HL-60 (cell line): ENCODE results near the gene XRN2.

Experiments
- DNase-seq, 2 experiments: peaks; one replicate each; pipeline ENCODE4 v3.0.0-alpha.2; 2010 to 2020; ENCODE audit warnings: low read depth in 1 of 2, low spot score in 1 of 2
- H3K27ac ChIP-seq: fragments of 250-450 bp; sonication (Bioruptor Pico); replicated peaks from 2 replicates; pipeline ENCODE4 v1.5.1; 2020; ENCODE audit warnings: mild to moderate bottlenecking, moderate library complexity
- H3K27me3 ChIP-seq: fragments of 250-450 bp; sonication (Bioruptor Pico); 2 replicates; pipeline ENCODE4 v1.5.1; 2021; ENCODE audit warnings: mild to moderate bottlenecking, moderate library complexity; ENCODE audit not compliant: insufficient read depth, poor library complexity, severe bottlenecking
- H3K4me3 ChIP-seq: replicated peaks from 2 replicates; pipeline ENCODE4 v1.5.1; 2011; ENCODE audit warnings: mild to moderate bottlenecking, control low read depth, low read length; ENCODE audit not compliant: insufficient read depth
- GABPA ChIP-seq: IDR thresholded peaks from 2 replicates; pipeline ENCODE4 v1.6.1; 2012; ENCODE audit warnings: low read depth
- POLR2AphosphoS5 ChIP-seq: IDR thresholded peaks from 2 replicates; pipeline ENCODE4 v1.6.1; 2012; ENCODE audit warnings: low read depth
- SPI1 ChIP-seq: IDR thresholded peaks from 2 replicates; pipeline ENCODE4 v1.6.1; 2012; ENCODE audit warnings: low read depth, mild to moderate bottlenecking, borderline replicate concordance
- TF ChIP-seq, protein P1 (sequence below): IDR thresholded peaks from one replicate; pipeline ENCODE4 v1.5.1; 2011; ENCODE audit warnings: low read length, control low read depth, inconsistent platforms; ENCODE audit not compliant: insufficient read depth
- TF ChIP-seq, protein P2 (sequence below): IDR thresholded peaks from 2 replicates; pipeline ENCODE4 v1.6.1; 2012; ENCODE audit warnings: low read depth; ENCODE audit not compliant: insufficient replicate concordance

XRN2 gene

DNA sequence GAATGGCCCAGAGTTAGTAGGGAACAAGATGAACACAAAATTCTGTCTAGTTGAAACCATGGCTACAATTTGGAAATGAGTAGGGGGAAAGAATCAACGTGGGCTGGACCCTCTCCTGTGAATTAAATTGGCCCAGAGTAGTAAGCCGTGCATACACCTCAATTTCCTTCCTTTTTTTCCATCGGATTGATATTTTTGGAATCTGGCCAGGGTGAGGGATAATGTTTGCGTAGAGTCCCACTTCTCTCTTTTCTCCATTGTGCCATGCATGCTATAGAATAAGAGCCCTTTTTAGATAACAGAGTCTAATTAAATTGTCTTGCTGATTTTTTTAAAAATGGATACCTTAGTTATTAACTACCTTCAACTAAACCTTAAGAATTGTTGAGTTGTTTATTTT lies 35.2 kb downstream of the XRN2 start:
- Histone ChIP-seq H3K27ac (no peak overlapping the region), H3K4me3 (no peak overlapping the region), H3K27me3 (no peaks in the 10 kb centered on the region)
- TF ChIP-seq GABPA (no peak), SPI1 (no peak), POLR2AphosphoS5 (no peak)
- TF ChIP-seq, protein P1, sequence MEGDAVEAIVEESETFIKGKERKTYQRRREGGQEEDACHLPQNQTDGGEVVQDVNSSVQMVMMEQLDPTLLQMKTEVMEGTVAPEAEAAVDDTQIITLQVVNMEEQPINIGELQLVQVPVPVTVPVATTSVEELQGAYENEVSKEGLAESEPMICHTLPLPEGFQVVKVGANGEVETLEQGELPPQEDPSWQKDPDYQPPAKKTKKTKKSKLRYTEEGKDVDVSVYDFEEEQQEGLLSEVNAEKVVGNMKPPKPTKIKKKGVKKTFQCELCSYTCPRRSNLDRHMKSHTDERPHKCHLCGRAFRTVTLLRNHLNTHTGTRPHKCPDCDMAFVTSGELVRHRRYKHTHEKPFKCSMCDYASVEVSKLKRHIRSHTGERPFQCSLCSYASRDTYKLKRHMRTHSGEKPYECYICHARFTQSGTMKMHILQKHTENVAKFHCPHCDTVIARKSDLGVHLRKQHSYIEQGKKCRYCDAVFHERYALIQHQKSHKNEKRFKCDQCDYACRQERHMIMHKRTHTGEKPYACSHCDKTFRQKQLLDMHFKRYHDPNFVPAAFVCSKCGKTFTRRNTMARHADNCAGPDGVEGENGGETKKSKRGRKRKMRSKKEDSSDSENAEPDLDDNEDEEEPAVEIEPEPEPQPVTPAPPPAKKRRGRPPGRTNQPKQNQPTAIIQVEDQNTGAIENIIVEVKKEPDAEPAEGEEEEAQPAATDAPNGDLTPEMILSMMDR, result no peak
- TF ChIP-seq, protein P2, sequence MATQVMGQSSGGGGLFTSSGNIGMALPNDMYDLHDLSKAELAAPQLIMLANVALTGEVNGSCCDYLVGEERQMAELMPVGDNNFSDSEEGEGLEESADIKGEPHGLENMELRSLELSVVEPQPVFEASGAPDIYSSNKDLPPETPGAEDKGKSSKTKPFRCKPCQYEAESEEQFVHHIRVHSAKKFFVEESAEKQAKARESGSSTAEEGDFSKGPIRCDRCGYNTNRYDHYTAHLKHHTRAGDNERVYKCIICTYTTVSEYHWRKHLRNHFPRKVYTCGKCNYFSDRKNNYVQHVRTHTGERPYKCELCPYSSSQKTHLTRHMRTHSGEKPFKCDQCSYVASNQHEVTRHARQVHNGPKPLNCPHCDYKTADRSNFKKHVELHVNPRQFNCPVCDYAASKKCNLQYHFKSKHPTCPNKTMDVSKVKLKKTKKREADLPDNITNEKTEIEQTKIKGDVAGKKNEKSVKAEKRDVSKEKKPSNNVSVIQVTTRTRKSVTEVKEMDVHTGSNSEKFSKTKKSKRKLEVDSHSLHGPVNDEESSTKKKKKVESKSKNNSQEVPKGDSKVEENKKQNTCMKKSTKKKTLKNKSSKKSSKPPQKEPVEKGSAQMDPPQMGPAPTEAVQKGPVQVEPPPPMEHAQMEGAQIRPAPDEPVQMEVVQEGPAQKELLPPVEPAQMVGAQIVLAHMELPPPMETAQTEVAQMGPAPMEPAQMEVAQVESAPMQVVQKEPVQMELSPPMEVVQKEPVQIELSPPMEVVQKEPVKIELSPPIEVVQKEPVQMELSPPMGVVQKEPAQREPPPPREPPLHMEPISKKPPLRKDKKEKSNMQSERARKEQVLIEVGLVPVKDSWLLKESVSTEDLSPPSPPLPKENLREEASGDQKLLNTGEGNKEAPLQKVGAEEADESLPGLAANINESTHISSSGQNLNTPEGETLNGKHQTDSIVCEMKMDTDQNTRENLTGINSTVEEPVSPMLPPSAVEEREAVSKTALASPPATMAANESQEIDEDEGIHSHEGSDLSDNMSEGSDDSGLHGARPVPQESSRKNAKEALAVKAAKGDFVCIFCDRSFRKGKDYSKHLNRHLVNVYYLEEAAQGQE, result no peak
- no peak for DNase-seq

DNA sequence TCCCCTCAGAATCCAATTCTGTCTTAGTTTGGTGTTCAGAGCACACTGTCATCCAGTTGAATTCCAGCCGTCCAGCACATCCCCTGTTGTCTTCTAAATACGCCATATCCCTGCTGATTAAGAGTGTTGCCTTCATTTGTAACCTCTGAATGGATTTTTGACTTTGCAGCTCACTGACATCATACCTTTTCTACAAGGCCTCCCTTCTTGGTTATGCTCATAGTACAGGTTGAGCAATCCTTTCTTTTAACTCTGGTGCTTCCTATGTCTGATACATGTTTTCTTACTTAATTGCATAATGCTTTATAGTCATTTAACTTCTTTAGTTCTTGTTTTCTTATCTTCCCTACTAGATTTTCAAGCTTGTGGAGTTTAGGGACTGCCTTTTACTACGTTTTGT lies 36.4 kb downstream of the XRN2 start:
- no peak overlapping the region for H3K27ac ChIP-seq
- TF ChIP-seq POLR2AphosphoS5, result no peak
- no peak for TF ChIP-seq SPI1
- TF ChIP-seq, protein P2, result no peak
- no peak for TF ChIP-seq GABPA
- TF ChIP-seq, protein P1, result no peak
- no peaks in the 10 kb centered on the region for H3K27me3 ChIP-seq
- no peak overlapping the region for H3K4me3 ChIP-seq
- DNase-seq, result peak in 1 of 2 experiments; percentile 29

DNA sequence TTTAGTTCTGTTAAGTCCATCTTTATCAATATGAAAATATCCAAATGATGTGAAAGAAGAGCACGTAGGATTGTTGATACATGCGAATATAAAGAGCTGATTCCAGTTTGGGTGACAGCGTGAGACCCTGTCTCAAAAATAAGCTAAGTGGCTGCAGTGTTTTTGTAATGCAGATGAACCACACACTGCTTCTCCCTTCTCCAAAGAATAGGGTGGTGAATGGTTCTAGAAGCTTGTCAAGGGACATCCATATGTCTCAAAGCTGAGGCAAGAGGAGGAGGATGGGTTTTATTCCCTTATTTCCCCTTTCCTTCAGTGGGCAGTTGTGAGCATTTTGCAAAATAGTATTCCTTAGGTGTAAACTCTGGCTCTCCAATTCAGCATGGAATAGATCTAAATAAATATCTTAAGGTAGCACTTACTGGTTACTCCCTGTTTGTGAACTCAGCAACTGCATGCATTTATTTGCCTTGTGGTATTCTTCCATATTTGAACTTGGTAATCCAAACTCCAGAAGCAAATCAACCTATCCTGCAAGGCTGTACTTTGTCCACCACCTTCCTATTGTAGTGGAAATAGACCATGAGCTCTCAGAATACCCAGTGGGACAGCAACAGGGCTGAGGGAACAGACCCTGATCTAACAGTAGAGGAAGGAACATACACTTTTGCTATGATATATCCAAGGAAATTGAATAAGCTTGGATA lies 38.0 kb downstream of the XRN2 start:
- no peak for DNase-seq
- TF ChIP-seq GABPA (no peak), SPI1 (no peak)
- Histone ChIP-seq H3K4me3 (no peak overlapping the region), H3K27me3 (no peaks in the 10 kb centered on the region), H3K27ac (no peak overlapping the region)

DNA sequence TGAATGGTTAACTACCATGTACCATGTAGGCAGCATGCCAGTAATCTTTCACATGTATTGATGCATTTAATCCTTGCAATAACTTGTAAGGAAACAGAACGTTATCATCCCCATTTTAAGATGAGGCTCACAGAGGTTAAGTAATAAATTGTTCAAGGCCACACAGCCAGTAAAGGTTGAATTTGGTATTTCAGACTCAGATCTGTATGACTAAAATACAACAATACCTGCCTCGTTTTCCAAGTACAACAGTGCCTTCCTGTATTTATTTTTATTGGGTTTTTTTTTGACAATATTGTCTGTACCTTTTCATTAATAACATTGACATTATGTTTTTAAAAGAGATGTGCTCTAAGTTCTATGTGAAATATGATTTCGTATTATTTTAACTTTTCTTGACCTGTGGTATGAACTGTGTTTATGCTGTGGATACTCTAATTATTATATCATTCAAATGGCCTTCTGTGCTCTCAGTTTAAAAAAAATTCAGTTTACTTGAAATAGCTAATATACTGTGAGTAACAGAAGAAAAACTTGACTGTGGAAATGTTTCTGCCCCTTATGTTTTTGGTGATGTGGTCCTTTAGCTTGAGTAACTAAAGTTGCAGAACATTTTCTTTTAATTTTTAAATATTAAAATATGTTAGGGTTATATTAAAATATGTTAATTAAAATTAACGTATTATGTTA lies 39.7 kb downstream of the XRN2 start:
- no peak overlapping the region for H3K4me3 ChIP-seq
- no peak for TF ChIP-seq SPI1
- DNase-seq, result no peak
- H3K27me3 ChIP-seq, result no peaks in the 10 kb centered on the region
- H3K27ac ChIP-seq, result no peak overlapping the region
